H7 (cell line): ENCODE measurements around the gene ASF1B. TPM values are rescaled to one million over a fixed set of nuclear protein-coding genes. Genes with fewer than 3 reads are reported as not detected.

Experiments
- DNase-seq: peaks from one replicate; pipeline ENCODE4 v3.0.0; 2012
- H3K27me3 ChIP-seq: 2 replicates; pipeline ENCODE4 v1.6.0; 2011; ENCODE audit warnings: mild to moderate bottlenecking, low read length; ENCODE audit not compliant: control insufficient read depth, insufficient read depth
- H3K36me3 ChIP-seq: replicated peaks from 2 replicates; pipeline ENCODE4 v1.5.1; 2011; ENCODE audit warnings: low read length; ENCODE audit not compliant: control insufficient read depth, insufficient read depth
- H3K4me3 ChIP-seq: 2 replicates; pipeline ENCODE4 v1.5.1; 2011; ENCODE audit warnings: low read depth, mild to moderate bottlenecking, control low read depth, low read length, moderate library complexity; ENCODE audit not compliant: insufficient read depth
- total RNA-seq: library from RNA; depleted of rRNA; stranded (reverse); fragments of >200 nt; shearing (Covaris generic); gene quantifications from 2 replicates; pipeline ENCODE4 v1.2.3, GENCODE V29; 2014; rRNA removed

Gene ASF1B
- total RNA-seq, 1 experiment from 2014 or later: 76.2 TPM

DNA sequence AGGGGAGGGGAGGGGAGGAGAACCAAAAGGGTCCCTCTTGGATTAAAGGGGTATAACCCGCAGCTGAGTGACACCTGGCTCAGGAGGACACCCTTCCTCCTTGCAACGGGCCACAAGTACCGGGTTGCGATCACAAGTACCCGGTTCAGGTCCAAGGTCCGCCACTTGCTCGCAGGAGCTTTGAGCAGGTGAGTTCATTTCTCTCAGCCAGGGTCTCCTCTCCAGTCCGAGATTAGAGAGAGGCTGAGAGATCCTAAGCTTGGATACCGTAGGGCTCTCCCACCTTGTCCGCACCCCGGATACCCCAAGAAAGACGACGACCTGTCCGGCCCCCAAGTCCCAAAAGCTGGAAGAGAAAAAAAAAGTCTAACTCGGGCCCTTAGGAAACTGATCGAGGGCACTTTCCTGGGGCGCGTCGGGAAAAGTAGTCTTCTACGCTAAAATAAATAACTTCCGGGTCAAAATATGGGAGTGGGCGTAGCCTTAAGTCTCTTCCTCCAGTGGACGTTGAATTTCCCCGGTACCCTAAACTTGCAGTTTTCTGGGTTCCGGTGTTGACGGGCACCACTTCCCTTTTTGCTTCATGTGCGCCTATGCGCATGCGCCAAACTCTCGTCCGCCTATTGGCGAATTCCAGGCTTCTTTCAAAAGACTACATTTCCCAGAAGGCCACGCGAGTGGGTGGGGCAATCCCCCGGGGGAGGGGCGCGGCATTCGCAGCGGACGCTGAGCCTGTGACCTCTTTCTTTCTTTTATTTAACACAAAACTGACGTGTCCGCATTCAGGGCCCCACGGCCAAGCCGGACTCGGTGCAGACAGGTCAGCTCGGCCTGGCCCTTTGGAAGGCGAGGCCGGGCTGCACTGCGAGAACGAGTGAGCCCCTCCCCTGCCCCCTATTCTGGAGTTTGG, 55.2 kb downstream of the ASF1B start:
- H3K4me3 ChIP-seq: peak overlapping the region; percentile 71

DNA sequence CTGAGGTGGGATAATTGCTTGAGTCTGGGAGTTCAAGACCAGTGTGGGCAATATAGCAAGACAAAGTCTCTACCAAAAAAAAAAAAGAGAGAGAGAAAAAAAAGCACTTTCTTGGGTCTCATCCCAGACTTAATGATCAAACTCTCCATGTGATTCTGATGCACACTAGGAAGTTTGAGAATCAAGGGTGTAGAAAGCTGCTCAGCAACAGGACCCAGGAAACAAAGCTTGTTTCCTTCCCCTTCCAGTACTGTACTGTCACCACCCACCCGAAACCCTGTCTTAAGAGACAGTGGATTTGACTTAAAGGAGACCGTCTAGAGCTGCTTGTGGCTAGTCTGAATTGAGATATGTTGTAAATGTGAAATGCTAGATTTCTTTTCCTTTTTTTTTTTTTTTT, 58.0 kb downstream of the ASF1B start:
- Histone ChIP-seq H3K27me3 (peaks cover 25% of the 10 kb centered on the region), H3K4me3 (no peak overlapping the region), H3K36me3 (no peaks in the 10 kb centered on the region)
- no peak for DNase-seq

More for the DNA sequence above, 55.2 kb downstream of the ASF1B start:
- peak; percentile 97 for DNase-seq
- H3K36me3 ChIP-seq: no peaks in the 10 kb centered on the region
- peaks cover 12% of the 10 kb centered on the region for H3K27me3 ChIP-seq

DNA sequence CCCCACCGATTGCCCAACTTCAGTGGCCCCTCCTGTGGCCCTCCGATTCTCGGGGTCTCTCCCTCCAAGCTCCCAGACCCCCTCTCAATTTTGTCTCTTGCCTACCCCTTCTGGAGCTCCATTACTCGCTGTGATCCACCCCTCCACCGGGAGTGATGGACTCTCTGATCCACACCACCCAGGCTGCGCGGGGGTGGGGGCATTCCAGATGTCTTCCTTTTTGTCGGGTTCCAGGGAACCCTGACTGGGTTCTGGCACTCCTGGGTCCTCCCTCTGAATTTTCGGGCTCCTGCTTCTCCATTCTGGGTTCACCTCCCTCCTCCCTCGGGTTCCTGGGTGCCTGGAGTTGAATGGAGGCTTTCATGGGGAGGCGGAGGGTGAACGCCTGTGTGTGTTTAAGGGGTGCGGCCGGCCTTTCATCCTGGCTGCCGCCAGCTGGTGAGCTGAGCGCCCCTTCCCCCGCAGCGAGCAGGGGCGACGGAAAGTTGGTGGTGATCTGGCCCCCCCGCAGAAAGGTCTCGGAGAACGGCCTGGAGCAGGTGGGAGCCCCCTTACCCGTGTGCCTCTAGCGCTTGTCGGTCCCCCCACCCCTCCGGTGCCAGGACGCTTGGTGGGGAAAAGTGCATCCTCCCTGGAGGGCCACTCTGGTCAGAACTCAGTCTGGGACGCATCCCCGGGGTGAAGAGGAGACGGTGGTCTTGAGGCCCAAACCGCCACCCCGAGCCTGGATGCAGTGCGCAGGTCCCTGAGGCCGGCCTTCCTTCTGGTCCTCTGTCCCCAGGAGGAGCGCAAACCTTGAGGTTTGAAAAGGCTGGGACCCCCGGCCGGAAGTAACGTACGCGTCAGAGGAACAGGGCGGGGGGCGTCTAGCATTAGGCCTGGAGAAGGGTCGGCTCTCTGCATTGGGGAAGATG, 62.2 kb downstream of the ASF1B start:
- peak; percentile 56 for DNase-seq
- no peaks in the 10 kb centered on the region for H3K36me3 ChIP-seq
- H3K27me3 ChIP-seq: peaks cover 40% of the 10 kb centered on the region
- H3K4me3 ChIP-seq: peak overlapping the region; percentile 48

DNA sequence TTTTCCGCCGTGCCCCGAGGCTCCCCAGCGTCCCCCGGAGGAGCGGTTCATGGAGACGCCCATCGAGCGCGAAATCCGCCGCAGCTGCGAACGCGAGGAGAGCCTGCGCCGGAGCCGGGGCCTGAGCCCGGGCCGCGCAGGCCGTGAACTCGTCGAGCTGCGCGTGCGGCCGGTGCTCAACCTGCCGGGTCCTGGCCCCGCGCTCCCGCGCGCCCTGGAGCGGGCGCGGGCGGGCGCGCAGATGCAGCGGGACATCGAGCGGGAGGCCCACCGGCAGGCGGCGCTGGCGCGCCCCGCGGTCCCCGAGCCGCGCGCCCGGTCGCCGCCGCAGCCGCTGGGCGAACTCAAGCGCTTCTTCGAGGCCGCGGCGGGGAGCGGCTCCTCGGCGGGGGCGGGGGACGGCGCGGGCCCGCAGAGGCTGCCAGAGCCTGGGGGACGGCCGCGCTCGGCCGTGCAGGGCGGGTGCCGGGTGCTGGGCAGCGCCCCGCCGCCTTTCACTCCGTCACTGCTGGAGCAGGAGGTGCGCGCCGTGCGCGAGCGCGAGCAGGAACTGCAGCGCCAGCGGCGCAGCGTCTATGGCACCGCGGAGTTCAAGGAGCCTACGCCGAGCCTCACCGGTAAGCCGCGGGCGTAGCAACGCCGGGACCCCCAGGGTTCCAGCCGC, 63.0 kb downstream of the ASF1B start:
- DNase-seq: peak; percentile 90
- peaks cover 40% of the 10 kb centered on the region for H3K27me3 ChIP-seq

DNA sequence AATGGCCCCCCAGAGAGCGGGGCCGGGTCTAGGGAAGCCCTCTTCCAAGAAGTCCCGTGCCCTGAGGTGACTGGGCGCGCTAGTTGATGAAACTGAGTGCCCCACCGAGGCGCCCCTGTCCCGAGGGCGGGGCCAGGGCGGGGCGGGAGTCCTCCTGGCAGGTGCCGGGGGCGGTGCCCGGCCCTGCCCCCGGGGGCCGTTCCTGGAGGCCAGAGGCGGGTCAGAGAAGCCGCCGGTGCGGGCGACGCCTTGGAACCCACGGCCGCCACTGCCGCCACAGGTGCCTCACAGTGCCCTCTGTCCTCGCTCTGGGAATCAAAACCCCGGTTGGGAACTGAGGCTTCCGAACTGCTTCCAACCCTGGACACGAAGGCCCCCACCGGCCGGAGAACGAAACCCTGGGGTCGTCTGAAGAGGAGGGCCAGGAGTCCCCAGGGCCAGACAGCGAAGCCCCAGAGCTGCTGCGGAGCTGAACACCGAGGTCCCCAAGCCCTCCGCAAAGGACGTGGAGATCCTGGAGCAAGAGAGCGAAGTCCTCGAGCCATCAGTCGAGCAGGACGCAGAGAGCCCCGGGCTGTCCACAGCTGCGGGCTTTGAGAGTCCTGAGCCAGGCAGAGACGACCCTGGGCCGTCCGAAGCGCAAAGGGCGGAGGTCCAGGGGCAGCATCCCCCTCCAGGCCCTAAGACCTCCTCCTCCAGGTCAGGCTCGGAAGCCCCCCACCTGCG, 63.7 kb downstream of the ASF1B start, which contains the start of gene MISP3:
Gene MISP3 (plus strand): TSS at position 252 of the 726 bp plus-strand sequence. CDS start 524 bp downstream, outside the sequence.
- Histone ChIP-seq H3K27me3 (peaks cover 40% of the 10 kb centered on the region), H3K36me3 (no peaks in the 10 kb centered on the region), H3K4me3 (peak within 1 kb of the TSS; percentile 48)
- peak; percentile 74 for DNase-seq

More for the DNA sequence above, 63.0 kb downstream of the ASF1B start:
- no peaks in the 10 kb centered on the region for H3K36me3 ChIP-seq
- H3K4me3 ChIP-seq: peak overlapping the region; percentile 48

DNA sequence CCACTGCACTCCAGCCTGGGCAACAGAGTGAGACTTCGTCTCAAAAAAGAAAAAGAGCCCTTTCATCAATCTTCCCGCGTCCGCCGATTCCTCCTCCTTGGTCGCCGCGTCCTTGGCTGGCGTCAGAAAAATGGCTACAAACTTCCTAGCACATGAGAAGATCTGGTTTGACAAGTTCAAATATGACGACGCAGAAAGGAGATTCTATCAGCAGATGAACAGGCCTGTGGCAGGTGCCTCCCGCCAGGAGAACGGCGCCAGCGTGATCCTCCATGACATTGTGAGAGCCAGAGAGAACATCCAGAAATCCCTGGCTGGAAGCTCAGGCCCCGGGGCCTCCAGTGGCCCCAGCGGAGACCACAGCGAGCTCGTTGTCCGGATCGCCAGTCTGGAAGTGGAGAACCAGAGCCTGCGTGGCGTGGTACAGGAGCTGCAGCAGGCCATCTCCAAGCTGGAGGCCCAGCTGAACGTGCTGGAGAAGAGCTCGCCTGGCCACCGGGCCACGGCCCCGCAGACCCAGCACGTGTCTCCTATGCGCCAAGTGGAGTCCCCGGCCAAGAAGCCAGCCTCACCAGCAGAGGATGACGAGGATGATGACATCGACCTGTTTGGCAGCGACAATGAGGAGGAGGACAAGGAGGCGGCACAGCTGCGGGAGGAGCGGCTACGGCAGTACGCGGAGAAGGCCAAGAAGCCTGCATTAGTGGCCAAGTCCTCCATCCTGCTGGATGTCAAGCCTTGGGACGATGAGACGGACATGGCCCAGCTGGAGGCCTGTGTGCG, 65.9 kb downstream of the ASF1B start:
- Histone ChIP-seq H3K27me3 (peaks cover 38% of the 10 kb centered on the region), H3K36me3 (no peaks in the 10 kb centered on the region), H3K4me3 (no peak overlapping the region)
- peak; percentile 7 for DNase-seq

Other genes starting within 250 kb of the ASF1B start
- 3.4 and 4.1 TPM in 2 replicates for gene BRME1, start 230.5 kb downstream of the ASF1B start, total RNA-seq
- 22.8 and 25.0 TPM in 2 replicates for gene CC2D1A, start 230.4 kb downstream of the ASF1B start, total RNA-seq
- 0.07 and 0.10 TPM in 2 replicates for gene PODNL1, start 198.2 kb downstream of the ASF1B start, total RNA-seq
- 73.3 and 92.9 TPM in 2 replicates for gene DCAF15, start 184.1 kb downstream of the ASF1B start, total RNA-seq
- 6.4 and 6.9 TPM in 2 replicates for gene RFX1, start 130.3 kb downstream of the ASF1B start, total RNA-seq
- not detected in 2 replicates for gene RLN3, start 108.4 kb downstream of the ASF1B start, total RNA-seq
- gene IL27RA, start 104.8 kb downstream of the ASF1B start, total RNA-seq: 8.8 and 10.1 TPM in 2 replicates
- 8.1 and 9.4 TPM in 2 replicates for gene PALM3, start 74.5 kb downstream of the ASF1B start, total RNA-seq
- gene MISP3, start 63.8 kb downstream of the ASF1B start, total RNA-seq: 0.52 and 0.92 TPM in 2 replicates
- 0.94 and 1.3 TPM in 2 replicates for gene C19orf67, start 50.8 kb downstream of the ASF1B start, total RNA-seq
- gene SAMD1, start 45.8 kb downstream of the ASF1B start, total RNA-seq: 107 and 128 TPM in 2 replicates
- 31.0 and 31.7 TPM in 2 replicates for gene PRKACA, start 18.8 kb downstream of the ASF1B start, total RNA-seq
- gene ADGRL1, start 69.6 kb upstream of the ASF1B start, total RNA-seq: 60.7 and 74.4 TPM in 2 replicates
- 5.9 and 6.1 TPM in 2 replicates for gene ADGRE5, start 244.9 kb upstream of the ASF1B start, total RNA-seq